Epithelial cell of proximal tubule (primary cell): ENCODE results near the gene KHDC1. TPM values are rescaled to one million over a fixed set of nuclear protein-coding genes. Genes with fewer than 3 reads are reported as not detected.
"Not testable (repeated sequence)": the region's sequence is repeated elsewhere in the genome, so short reads cannot be mapped to it uniquely, and the experiment has no call there.

ENCODE experiments used
- DNase-seq: peaks from one replicate; pipeline ENCODE4 v3.0.0-alpha.2; 2011; ENCODE audit warnings: low read depth
- H3K4me3 ChIP-seq: 2 replicates; pipeline ENCODE4 v1.5.1; 2011; ENCODE audit warnings: low read depth, mild to moderate bottlenecking, low read length
- CTCF ChIP-seq: conservative IDR thresholded peaks from 2 replicates; pipeline ENCODE4 v1.5.1; 2012; ENCODE audit warnings: low read depth, mild to moderate bottlenecking, low read length
- total RNA-seq: library from RNA; depleted of rRNA; stranded (reverse); fragments of >200 nt; gene quantifications from 2 replicates; pipeline ENCODE4 v1.2.3, GENCODE V29; 2015

KHDC1 gene
- total RNA-seq, 1 donor from 2014 or later: 2.3 TPM

- TF ChIP-seq CTCF: no peak
- no peak for DNase-seq
- H3K4me3 ChIP-seq: no peak overlapping the region
Measured at GRCh38 chr6:73242001-73242400, 21.0 kb downstream of the KHDC1 start.

DNA sequence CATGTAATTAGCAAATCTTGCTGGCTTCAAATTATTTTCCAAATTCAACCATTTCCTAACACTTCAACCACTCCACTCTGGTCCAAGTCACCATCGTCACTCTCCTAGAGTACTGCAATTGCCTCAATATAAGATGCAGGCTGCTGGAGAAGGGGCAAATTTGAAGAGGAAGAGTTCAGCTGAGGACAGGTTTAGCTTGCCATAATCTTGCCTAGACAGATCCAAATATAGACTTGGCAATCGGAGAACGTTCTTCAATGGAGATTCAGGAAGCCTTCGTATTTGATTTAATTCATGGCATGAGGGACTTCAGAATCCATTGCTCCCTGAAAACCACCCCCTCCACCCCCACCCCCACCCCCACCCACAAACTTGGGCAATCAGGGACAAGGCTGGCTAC lies 22.3 kb downstream of the KHDC1 start:
- no peak overlapping the region for H3K4me3 ChIP-seq
- TF ChIP-seq CTCF: no peak
- no peak for DNase-seq

DNA sequence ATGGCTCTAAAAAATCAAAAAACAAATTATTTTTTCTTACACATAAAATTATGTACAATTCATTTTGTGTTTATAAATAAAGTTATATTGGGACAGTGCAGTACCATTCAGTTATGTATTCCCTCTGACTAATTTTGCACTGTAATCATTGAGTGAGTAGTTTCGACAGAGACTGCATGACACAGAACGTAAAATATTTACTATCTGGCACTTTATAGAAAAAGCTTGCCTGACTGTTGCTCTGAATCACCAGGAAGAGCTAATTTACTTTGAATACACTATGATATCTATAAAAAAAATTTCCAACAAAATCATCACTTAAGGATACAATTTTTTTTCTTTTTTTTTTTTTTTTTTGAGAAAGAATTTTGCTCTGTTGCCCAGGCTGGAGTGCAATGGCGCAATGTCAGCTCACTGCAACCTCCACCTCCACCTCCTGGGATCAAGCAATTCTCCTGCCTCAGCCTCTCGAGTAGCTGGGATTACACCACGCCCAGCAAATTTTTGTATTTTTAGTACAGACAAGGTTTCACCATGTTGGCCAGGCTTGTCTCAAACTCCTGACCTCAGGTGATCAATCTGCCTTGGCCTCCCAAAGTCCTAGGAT lies 26.7 kb downstream of the KHDC1 start:
- no peak for TF ChIP-seq CTCF
- no peak for DNase-seq

DNA sequence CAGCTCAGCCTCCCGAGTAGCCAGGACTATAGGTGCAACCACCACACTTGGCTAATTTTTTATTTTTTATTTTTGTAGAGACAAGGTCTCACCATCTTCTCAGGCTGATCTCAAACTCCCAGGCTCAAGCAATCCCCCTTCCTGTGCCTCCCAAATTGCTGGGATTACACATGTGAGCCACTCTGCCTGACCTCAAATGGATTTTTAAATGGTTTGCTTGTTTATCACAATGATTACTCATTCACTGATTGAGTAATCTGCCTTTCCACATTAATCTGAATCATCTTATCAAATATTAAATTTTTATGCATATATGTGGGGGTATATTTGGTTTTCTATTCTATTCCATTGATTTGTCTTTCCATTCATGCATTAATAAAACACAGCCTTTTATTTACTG lies 28.3 kb downstream of the KHDC1 start:
- no peak for TF ChIP-seq CTCF
- H3K4me3 ChIP-seq: no peak overlapping the region
- no peak for DNase-seq

More for the DNA sequence above, 26.7 kb downstream of the KHDC1 start:
- H3K4me3 ChIP-seq: no peak overlapping the region

- H3K4me3 ChIP-seq, DNase-seq: not testable (repeated sequence)
Measured at GRCh38 chr6:73233971-73234370, 29.0 kb downstream of the KHDC1 start.

DNA sequence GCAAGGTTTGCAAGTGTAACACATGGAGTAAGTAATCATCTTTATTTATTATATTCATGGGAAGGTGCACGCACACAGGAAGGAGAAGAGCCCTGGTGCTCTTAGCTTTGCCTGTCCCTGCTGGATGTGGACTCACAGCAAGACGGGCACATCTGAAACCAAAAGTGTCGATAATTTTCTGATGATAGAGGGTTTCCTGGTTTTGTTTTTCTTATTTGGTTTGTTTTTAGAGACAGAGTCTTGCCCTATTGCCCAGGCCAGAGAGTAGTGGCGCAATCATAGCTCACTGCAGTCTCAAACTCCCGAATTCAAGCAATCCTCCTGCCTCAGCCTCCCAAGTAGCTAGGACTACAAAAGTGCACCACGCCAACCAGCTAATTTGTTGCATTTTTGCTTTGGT lies 29.9 kb downstream of the KHDC1 start:
- no peak for DNase-seq
- no peak overlapping the region for H3K4me3 ChIP-seq
- no peak for TF ChIP-seq CTCF

GRCh38 chr6:73231986-73232391 lies 31.0 kb downstream of the KHDC1 start:
- no peak for TF ChIP-seq CTCF
- H3K4me3 ChIP-seq: no peak overlapping the region
- no peak for DNase-seq
